ENCODE data around the gene DST.

DST gene

GRCh38 chr6:56528412-56528841 is 114.3 kb downstream of the DST start:
- Histone ChIP-seq H3K9ac (ENCODE audit: low read depth, low read length) (no peak overlapping the region), H3K4me1 (ENCODE audit: control insufficient read depth, insufficient read depth, low read length) (peaks cover 18% of the 10 kb centered on the region), H3K36me3 (ENCODE audit: control insufficient read depth, insufficient read depth, low read length) (no peaks in the 10 kb centered on the region)

DNA sequence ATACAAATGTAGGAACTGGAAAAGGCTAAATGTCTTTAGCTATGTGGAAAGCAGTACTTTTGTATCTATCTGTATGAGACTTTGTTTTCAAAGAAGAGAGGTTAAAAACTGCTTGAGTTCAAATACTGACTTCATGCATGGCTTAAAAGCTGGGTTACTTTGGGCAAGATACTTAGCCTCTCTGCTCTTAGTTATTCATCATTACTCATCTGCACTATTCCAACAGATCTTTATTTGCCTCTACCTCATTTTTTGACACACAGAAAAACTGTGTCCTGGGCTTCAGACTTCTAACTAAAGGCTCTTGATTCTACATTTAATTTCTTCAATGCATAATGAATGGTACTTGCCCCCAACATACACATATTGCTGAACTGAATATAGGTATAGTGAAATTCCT is 114.8 kb downstream of the DST start:
- no peaks in the 10 kb centered on the region for H3K27me3 ChIP-seq (ENCODE audit: control insufficient read depth, insufficient read depth, low read length)
- no peak overlapping the region for H3K4me3 ChIP-seq (ENCODE audit: low read depth, low read length)
- no peaks in the 10 kb centered on the region for H3K36me3 ChIP-seq (ENCODE audit: control insufficient read depth, insufficient read depth, low read length)
- no peak overlapping the region for H3K9ac ChIP-seq (ENCODE audit: low read depth, low read length)
- peaks cover 19% of the 10 kb centered on the region for H3K4me1 ChIP-seq (ENCODE audit: control insufficient read depth, insufficient read depth, low read length)
- no peaks in the 10 kb centered on the region for H3K9me3 ChIP-seq (ENCODE audit: control insufficient read depth, insufficient read depth, low read length)

More at GRCh38 chr6:56528412-56528841, 114.3 kb downstream of the DST start:
- Histone ChIP-seq H3K4me3 (ENCODE audit: low read depth, low read length) (no peak overlapping the region), H3K9me3 (ENCODE audit: control insufficient read depth, insufficient read depth, low read length) (no peaks in the 10 kb centered on the region), H3K27me3 (ENCODE audit: control insufficient read depth, insufficient read depth, low read length) (no peaks in the 10 kb centered on the region)

DNA sequence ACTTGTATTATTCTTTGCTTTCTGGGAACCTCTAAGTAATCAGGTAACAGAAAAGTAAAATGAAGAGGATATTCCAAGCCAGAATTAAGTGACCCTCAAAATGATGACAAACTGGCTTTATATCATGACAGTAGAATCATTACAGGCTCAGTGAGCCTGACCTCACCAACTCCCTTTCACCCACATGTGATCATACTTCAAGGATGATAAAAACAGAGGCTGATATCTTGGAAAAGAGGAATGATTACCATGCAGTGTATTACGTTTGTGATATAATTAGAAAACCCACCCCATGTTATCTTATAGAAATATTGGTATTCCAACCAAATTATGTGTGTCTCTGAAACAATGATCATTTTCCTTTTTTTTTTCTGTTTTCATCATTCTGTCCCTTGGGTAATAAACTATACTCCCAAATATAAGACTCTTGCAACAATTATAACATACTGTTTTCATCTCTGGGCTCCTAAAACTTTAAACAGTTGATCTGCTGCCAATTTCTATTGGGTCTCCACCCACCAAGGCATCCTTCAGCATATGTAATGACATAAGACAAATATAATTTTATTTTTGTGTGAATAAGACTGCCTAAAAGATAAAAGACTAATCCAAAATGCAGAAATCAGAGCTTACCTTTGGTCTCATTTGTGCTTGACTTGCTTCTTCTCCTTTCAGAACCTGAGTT is 115.7 kb downstream of the DST start:
- Histone ChIP-seq H3K4me3 (ENCODE audit: low read depth, low read length) (no peak overlapping the region), H3K27me3 (ENCODE audit: control insufficient read depth, insufficient read depth, low read length) (no peaks in the 10 kb centered on the region), H3K4me1 (ENCODE audit: control insufficient read depth, insufficient read depth, low read length) (peaks cover 29% of the 10 kb centered on the region), H3K36me3 (ENCODE audit: control insufficient read depth, insufficient read depth, low read length) (no peaks in the 10 kb centered on the region), H3K9ac (ENCODE audit: low read depth, low read length) (no peak overlapping the region), H3K9me3 (ENCODE audit: control insufficient read depth, insufficient read depth, low read length) (no peaks in the 10 kb centered on the region)

DNA sequence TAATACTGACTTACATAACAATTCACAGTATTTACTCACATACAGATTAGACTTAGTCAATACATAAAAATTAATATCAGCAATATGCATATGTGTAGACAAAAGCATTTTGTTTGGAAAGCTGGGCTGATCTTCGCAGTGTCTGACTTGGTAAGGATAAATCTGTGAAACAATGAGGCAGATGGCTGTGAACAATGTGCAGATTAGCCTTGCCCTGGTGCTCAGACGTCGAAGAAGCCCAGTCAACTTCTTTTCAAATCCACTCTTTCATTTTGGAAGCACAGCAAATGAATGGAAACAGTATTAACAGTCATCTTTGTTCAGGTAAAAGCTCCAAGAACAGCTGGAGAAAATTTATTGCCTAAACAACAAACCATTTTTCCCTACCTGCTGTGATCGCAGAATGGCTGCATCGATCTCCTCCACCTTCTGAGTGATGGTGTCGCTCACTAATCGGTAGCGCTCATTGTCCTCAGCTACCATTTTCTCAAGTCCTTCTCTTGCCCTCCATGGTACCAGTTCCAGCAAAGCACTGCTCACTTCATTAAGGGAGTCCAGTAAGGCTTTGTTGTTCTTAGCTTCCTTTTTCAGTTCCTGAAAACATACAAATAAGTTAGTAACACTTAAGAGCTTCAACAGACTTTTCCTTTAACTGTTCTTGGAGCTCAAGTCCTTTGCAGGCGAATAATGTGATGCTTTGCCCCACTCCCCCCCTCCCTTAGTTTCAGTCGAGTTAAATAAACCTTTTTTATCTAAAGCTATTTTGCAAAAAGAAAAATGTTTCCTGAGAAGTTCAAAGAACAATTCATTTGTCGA is 116.5 kb downstream of the DST start:
- no peak overlapping the region for H3K9ac ChIP-seq (ENCODE audit: low read depth, low read length)
- no peaks in the 10 kb centered on the region for H3K9me3 ChIP-seq (ENCODE audit: control insufficient read depth, insufficient read depth, low read length)
- H3K4me3 ChIP-seq (ENCODE audit: low read depth, low read length) = no peak overlapping the region
- H3K4me1 ChIP-seq (ENCODE audit: control insufficient read depth, insufficient read depth, low read length) = peaks cover 33% of the 10 kb centered on the region
- no peaks in the 10 kb centered on the region for H3K36me3 ChIP-seq (ENCODE audit: control insufficient read depth, insufficient read depth, low read length)
- H3K27me3 ChIP-seq (ENCODE audit: control insufficient read depth, insufficient read depth, low read length) = no peaks in the 10 kb centered on the region

- H3K4me3 ChIP-seq (ENCODE audit: low read depth, low read length) = no peak overlapping the region
- peaks cover 36% of the 10 kb centered on the region for H3K4me1 ChIP-seq (ENCODE audit: control insufficient read depth, insufficient read depth, low read length)
- H3K9me3 ChIP-seq (ENCODE audit: control insufficient read depth, insufficient read depth, low read length) = no peaks in the 10 kb centered on the region
- no peaks in the 10 kb centered on the region for H3K27me3 ChIP-seq (ENCODE audit: control insufficient read depth, insufficient read depth, low read length)
- no peak overlapping the region for H3K9ac ChIP-seq (ENCODE audit: low read depth, low read length)
- H3K36me3 ChIP-seq (ENCODE audit: control insufficient read depth, insufficient read depth, low read length) = no peaks in the 10 kb centered on the region
Measured at GRCh38 chr6:56524891-56525703, 117.6 kb downstream of the DST start.

DNA sequence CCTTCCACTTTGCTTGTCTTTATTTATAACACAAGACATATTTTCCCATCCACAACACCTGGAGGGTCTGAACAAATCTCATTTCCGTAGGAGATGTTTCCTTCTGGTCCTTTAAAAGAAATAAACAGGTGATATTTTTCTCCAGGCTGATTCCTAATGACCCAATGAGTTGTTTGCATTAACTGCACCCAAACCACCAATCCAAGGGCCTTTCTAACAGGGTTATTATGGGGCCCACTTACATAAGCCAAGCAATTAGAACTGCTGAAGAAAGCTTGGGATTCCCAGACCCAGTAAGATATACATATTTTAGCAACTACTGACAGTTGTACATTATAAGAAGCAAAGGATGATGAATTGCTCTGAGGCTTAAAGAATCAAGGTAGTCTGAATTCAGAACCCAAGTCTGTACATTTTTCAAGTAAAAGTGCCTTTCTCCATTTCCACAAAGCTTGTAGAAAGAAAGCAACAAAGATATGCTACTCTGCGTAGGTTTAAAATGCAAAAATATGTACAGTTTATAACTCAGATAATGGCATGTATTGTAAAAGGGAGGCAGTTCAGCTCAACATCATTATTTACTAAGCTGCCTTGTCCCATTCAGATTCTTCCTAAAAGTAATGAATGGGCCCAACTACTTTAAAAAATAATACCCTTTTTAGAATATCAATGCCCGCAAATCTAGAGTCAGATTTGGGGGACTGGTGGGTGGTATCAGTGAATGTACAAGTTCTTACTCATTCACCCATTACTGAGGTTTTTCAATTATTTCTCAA is 120.0 kb downstream of the DST start:
- Histone ChIP-seq H3K4me1 (ENCODE audit: control insufficient read depth, insufficient read depth, low read length) (peaks cover 36% of the 10 kb centered on the region), H3K36me3 (ENCODE audit: control insufficient read depth, insufficient read depth, low read length) (no peaks in the 10 kb centered on the region), H3K9me3 (ENCODE audit: control insufficient read depth, insufficient read depth, low read length) (no peaks in the 10 kb centered on the region), H3K27me3 (ENCODE audit: control insufficient read depth, insufficient read depth, low read length) (no peaks in the 10 kb centered on the region), H3K9ac (ENCODE audit: low read depth, low read length) (no peak overlapping the region), H3K4me3 (ENCODE audit: low read depth, low read length) (no peak overlapping the region)

DNA sequence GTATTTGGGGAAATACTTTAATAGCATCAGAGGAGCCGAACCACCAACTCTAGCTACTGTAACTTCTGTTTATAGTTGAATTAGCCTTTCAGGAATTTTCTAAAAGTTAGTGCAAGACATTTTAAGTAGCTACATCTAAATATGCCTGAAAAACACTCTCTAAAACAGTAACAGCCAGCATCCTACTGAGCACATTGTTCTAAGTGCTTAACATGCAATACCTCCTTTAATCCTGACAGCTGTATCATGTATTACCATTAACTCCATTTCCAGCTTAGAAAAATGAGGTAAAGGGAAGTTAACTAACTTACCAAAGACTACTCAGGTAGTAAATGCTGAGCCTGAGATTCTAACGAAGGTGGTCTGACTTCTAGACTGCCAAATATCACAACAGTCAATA is 120.7 kb downstream of the DST start:
- H3K9me3 ChIP-seq (ENCODE audit: control insufficient read depth, insufficient read depth, low read length) = no peaks in the 10 kb centered on the region
- peaks cover 36% of the 10 kb centered on the region for H3K4me1 ChIP-seq (ENCODE audit: control insufficient read depth, insufficient read depth, low read length)
- no peak overlapping the region for H3K4me3 ChIP-seq (ENCODE audit: low read depth, low read length)
- H3K27me3 ChIP-seq (ENCODE audit: control insufficient read depth, insufficient read depth, low read length) = no peaks in the 10 kb centered on the region
- H3K9ac ChIP-seq (ENCODE audit: low read depth, low read length) = no peak overlapping the region
- no peaks in the 10 kb centered on the region for H3K36me3 ChIP-seq (ENCODE audit: control insufficient read depth, insufficient read depth, low read length)

- no peak overlapping the region for H3K4me3 ChIP-seq (ENCODE audit: low read depth, low read length)
- no peak overlapping the region for H3K9ac ChIP-seq (ENCODE audit: low read depth, low read length)
- H3K9me3 ChIP-seq (ENCODE audit: control insufficient read depth, insufficient read depth, low read length) = no peaks in the 10 kb centered on the region
- H3K36me3 ChIP-seq (ENCODE audit: control insufficient read depth, insufficient read depth, low read length) = no peaks in the 10 kb centered on the region
- H3K27me3 ChIP-seq (ENCODE audit: control insufficient read depth, insufficient read depth, low read length) = no peaks in the 10 kb centered on the region
- peaks cover 35% of the 10 kb centered on the region for H3K4me1 ChIP-seq (ENCODE audit: control insufficient read depth, insufficient read depth, low read length)
Measured at GRCh38 chr6:56521454-56521853, 121.2 kb downstream of the DST start.

DNA sequence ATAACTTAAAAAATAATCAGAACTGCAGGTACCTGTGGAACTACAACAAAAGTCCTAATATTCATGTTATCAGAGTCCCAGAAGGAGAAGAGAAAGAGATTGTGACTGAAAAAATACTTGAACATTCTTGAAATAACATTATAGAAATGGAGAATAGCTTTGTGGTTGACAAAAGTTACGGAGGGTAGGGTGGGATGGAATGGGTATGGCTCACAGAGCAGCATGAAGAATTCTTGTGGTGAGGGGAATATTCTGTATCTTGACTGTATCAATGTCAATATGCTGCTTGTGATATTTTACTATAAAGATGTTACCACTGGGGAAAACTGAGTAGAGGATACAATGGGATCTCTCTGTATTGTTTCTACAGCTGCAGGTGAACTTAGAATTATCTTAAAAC is 122.5 kb downstream of the DST start:
- Histone ChIP-seq H3K9me3 (ENCODE audit: control insufficient read depth, insufficient read depth, low read length) (no peaks in the 10 kb centered on the region), H3K4me3 (ENCODE audit: low read depth, low read length) (no peak overlapping the region), H3K4me1 (ENCODE audit: control insufficient read depth, insufficient read depth, low read length) (peaks cover 24% of the 10 kb centered on the region), H3K27me3 (ENCODE audit: control insufficient read depth, insufficient read depth, low read length) (no peaks in the 10 kb centered on the region), H3K9ac (ENCODE audit: low read depth, low read length) (no peak overlapping the region), H3K36me3 (ENCODE audit: control insufficient read depth, insufficient read depth, low read length) (peaks cover 2% of the 10 kb centered on the region)

DNA sequence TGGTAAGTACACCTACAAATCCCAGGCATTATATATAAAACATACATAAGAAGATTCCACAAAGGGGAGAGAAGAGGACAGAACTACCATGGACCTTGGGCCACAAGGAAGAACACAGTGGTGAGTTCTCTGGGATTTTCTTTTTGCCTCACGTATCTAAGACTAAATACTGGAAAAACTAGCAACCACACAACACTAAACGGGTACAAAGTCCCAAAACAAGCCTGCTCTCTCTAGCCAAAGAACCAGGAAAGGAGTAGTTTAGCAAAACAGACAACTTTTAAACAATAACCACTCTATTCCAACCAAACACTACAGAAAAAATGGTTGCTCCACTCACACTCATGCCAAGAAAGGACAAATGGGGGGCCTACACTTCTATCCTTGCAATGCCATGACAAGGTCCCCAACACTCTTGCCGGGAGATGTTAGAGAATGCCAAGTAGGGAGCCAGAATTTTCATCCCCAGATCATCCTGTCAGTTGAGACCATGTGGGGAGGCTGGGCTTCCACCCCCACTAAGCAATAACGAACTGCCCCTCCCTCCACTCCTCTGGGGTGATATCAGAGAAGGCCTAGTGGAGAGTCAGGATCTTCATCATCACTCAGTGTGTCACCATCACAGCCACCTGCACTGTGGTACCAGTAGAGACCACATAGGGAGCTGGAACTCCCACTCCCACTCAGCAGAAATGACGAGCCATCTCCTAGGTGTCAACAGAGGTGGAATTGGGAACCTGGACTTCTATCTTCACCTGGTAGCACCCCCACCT is 123.5 kb downstream of the DST start:
- H3K27me3 ChIP-seq (ENCODE audit: control insufficient read depth, insufficient read depth, low read length) = no peaks in the 10 kb centered on the region
- peaks cover 21% of the 10 kb centered on the region for H3K4me1 ChIP-seq (ENCODE audit: control insufficient read depth, insufficient read depth, low read length)
- H3K4me3 ChIP-seq (ENCODE audit: low read depth, low read length) = no peak overlapping the region
- no peaks in the 10 kb centered on the region for H3K9me3 ChIP-seq (ENCODE audit: control insufficient read depth, insufficient read depth, low read length)
- no peak overlapping the region for H3K9ac ChIP-seq (ENCODE audit: low read depth, low read length)
- peaks cover 3% of the 10 kb centered on the region for H3K36me3 ChIP-seq (ENCODE audit: control insufficient read depth, insufficient read depth, low read length)
